Mucosa of descending colon (tissue), 3 donors: Measurements from ENCODE around the gene EEF1A2. TPM values are rescaled to one million over a fixed set of nuclear protein-coding genes. Genes with fewer than 3 reads are reported as not detected.

Experiments used
- ATAC-seq: fragments of 200-7000 bp; cut with Tn5 transposase; one replicate; pipeline ENCODE4 v1.9.1; 2020; ENCODE audit warnings: mild to moderate bottlenecking, moderate library complexity
- DNase-seq, 3 donors: peaks; one replicate each; pipeline ENCODE4 v3.0.0-alpha.2; 2020
- H3K36me3 ChIP-seq: fragments of 200-600 bp; one replicate; pipeline ENCODE4 v1.8.0; 2021; ENCODE audit warnings: low read depth, mild to moderate bottlenecking
- H3K4me1 ChIP-seq: fragments of 200-600 bp; one replicate; pipeline ENCODE4 v1.8.0; 2021; ENCODE audit warnings: low read depth, mild to moderate bottlenecking
- H3K4me3 ChIP-seq: fragments of 200-600 bp; one replicate; pipeline ENCODE4 v1.8.0; 2021; ENCODE audit warnings: mild to moderate bottlenecking
- H3K9me3 ChIP-seq: fragments of 200-600 bp; one replicate; pipeline ENCODE4 v1.8.0; 2021; ENCODE audit warnings: mild to moderate bottlenecking
- CTCF ChIP-seq: fragments of 200-600 bp; IDR thresholded peaks from one replicate; pipeline ENCODE4 v1.8.0; 2022; ENCODE audit warnings: antibody characterized with exemption, mild to moderate bottlenecking
- intact Hi-C, 2 donors: fragments of 100-400 bp; cut with DNase I in 1 of 2; cut with micrococcal nuclease in 1 of 2; formaldehyde crosslinking; loops; one replicate each; pipeline versions ENCODE4 v1.11.0 to v1.11.1; 2022; cut with DNase I, micrococcal nuclease
- total RNA-seq, 3 donors: library from RNA; stranded (reverse); fragmentation: NEBNext Ultra II Directional in 2 of 3; extraction: Animal tissue kit (Norgen Biotek cat#: 25700) in 2 of 3; gene quantifications; one replicate each; pipeline versions ENCODE4 v1.2.1 to v1.2.4, GENCODE V29; 2021 to 2023
- donor health status: DM: no; HTN: no; CAD: no; lungs with moderate emphysema.
- donor health status: DM: no; HTN: no; CAD: no.
- donor health status: DM: no; HTN: yes; CAD: no.

EEF1A2 gene
- total RNA-seq, 3 donors from 2014 or later: 1.3 to 15.0 (median 2.7) TPM

GRCh38 chr20:63492518-63492917, 6.4 kb downstream of the EEF1A2 start:
- DNase-seq (no peak), ATAC-seq (no peak)
- no peak for TF ChIP-seq CTCF
- Histone ChIP-seq H3K4me3 (no peak overlapping the region), H3K9me3 (no peaks in the 10 kb centered on the region), H3K36me3 (no peaks in the 10 kb centered on the region), H3K4me1 (peaks cover 5% of the 10 kb centered on the region)
- intact Hi-C loops: no loop called here

GRCh38 chr20:63491635-63492230, 7.2 kb downstream of the EEF1A2 start:
- intact Hi-C loops: no loop called here
- ATAC-seq (no peak), DNase-seq (no peak)
- Histone ChIP-seq H3K9me3 (no peaks in the 10 kb centered on the region), H3K4me3 (no peak overlapping the region), H3K36me3 (no peaks in the 10 kb centered on the region), H3K4me1 (peaks cover 5% of the 10 kb centered on the region)
- TF ChIP-seq CTCF: no peak

GRCh38 chr20:63491078-63491477, 7.8 kb downstream of the EEF1A2 start:
- no peaks in the 10 kb centered on the region for H3K36me3 ChIP-seq
- ATAC-seq (no peak), DNase-seq (no peak)
- intact Hi-C loops: no loop called here
- no peak overlapping the region for H3K4me3 ChIP-seq
- H3K9me3 ChIP-seq: no peaks in the 10 kb centered on the region
- H3K4me1 ChIP-seq: no peaks in the 10 kb centered on the region
- no peak for TF ChIP-seq CTCF

GRCh38 chr20:63490416-63490815, 8.5 kb downstream of the EEF1A2 start:
- no peak overlapping the region for H3K4me3 ChIP-seq

GRCh38 chr20:63488315-63489251, 10.3 kb downstream of the EEF1A2 start:
- no peaks in the 10 kb centered on the region for H3K9me3 ChIP-seq
- no peaks in the 10 kb centered on the region for H3K36me3 ChIP-seq
- intact Hi-C loops: no loop called here
- H3K4me1 ChIP-seq: no peaks in the 10 kb centered on the region
- DNase-seq: no peak
- no peak for TF ChIP-seq CTCF
- no peak for ATAC-seq
- H3K4me3 ChIP-seq: no peak overlapping the region

More at GRCh38 chr20:63490416-63490815, 8.5 kb downstream of the EEF1A2 start:
- no peak for TF ChIP-seq CTCF
- Histone ChIP-seq H3K4me1 (no peaks in the 10 kb centered on the region), H3K36me3 (no peaks in the 10 kb centered on the region), H3K9me3 (no peaks in the 10 kb centered on the region)
- DNase-seq (peak in 1 of 3 donors; percentile 40), ATAC-seq (no peak)
- intact Hi-C loops: no loop called here
